ENCODE measurements around the gene UGT1A10.
"Not testable (repeated sequence)": the region's sequence is repeated elsewhere in the genome, so short reads cannot be mapped to it uniquely, and the experiment has no call there.

GRCh38 chr2:233751212-233752009 lies 115.2 kb downstream of the UGT1A10 start:
- TF ChIP-seq CTCF (IDR thresholded peaks at IDR 0.05; ENCODE audit: low read depth, low read length, poor library complexity, severe bottlenecking); EZH2phosphoT487 (IDR thresholded peaks at IDR 0.05; ENCODE audit: borderline replicate concordance, low read length): not testable (repeated sequence)

Data from DOHH2 (cell line).